B cell (primary cell): ENCODE data around the gene ARID3B. TPM values are rescaled to one million over a fixed set of nuclear protein-coding genes. Genes with fewer than 3 reads are reported as not detected.

Experiments
- ATAC-seq: fragments of 200-7000 bp; cut with Tn5 transposase; one replicate; pipeline ENCODE4 v1.10.0; 2021; ENCODE audit warnings: low read depth, mild to moderate bottlenecking, moderate number of reproducible peaks, moderate library complexity
- CTCF ChIA-PET: fragments of 350-600 bp; sonication (Branson Sonifier 250); formaldehyde crosslinking; loops from one replicate; lab custom pipeline; 2021; ENCODE audit warnings: antibody characterized with exemption, inconsistent platforms; lab: Charles Lee
- POLR2A ChIA-PET: fragments of 350-600 bp; sonication (Branson Sonifier 250); formaldehyde crosslinking; loops from one replicate; lab custom pipeline; 2021; ENCODE audit warnings: antibody characterized with exemption; lab: Charles Lee
- DNase-seq: peaks from one replicate; pipeline ENCODE4 v3.0.0; 2013
- H2AFZ ChIP-seq: 2 replicates; pipeline ENCODE4 v1.6.1; 2012; ENCODE audit warnings: mild to moderate bottlenecking, low read depth, low read length; ENCODE audit not compliant: insufficient read depth, poor library complexity, severe bottlenecking
- H3K27ac ChIP-seq, 2 donors: 1 replicate in 1 of 2; 2 replicates in 1 of 2; pipeline ENCODE4 v1.5.1; 2012 to 2013; ENCODE audit warnings: low read length in 2 of 2, mild to moderate bottlenecking in 2 of 2, moderate library complexity in 1 of 2
- H3K27me3 ChIP-seq, 4 experiments: fragments of 200-600 bp in 1 of 4; sonication (generic) in 1 of 4; replicated peaks in 1 of 4; 1 replicate in 2 of 4; 2 replicates in 2 of 4; pipeline versions ENCODE4 v1.6.1 to v1.7.0; 2013 to 2016; ENCODE audit warnings: low read length in 3 of 4, mild to moderate bottlenecking in 2 of 4, mixed read lengths in 1 of 4, moderate library complexity in 1 of 4; ENCODE audit not compliant: insufficient read depth in 4 of 4, control insufficient read depth in 3 of 4; ENCODE audit errors: control extremely low read depth in 1 of 4
- H3K36me3 ChIP-seq, 2 experiments: replicated peaks in 1 of 2; 1 replicate in 1 of 2; 2 replicates in 1 of 2; pipeline versions ENCODE4 v1.6.1 to v1.7.1; 2013; ENCODE audit warnings: low read length in 1 of 2; ENCODE audit not compliant: insufficient read depth in 2 of 2, control insufficient read depth in 1 of 2; ENCODE audit errors: control extremely low read depth in 1 of 2, extremely low read depth in 1 of 2
- H3K4me1 ChIP-seq, 2 donors: fragments of 200-600 bp in 1 of 2; sonication (generic) in 1 of 2; 1 replicate in 1 of 2; 2 replicates in 1 of 2; pipeline versions ENCODE4 v1.5.1 to v1.6.1; 2013 to 2017; ENCODE audit warnings: low read length in 2 of 2; ENCODE audit not compliant: control insufficient read depth in 2 of 2, insufficient read depth in 2 of 2
- H3K4me2 ChIP-seq: replicated peaks from 2 replicates; pipeline ENCODE3; 2012; ENCODE audit warnings: mild to moderate bottlenecking, low read depth, low read length; ENCODE audit not compliant: poor library complexity, severe bottlenecking
- H3K4me3 ChIP-seq, 5 experiments: fragments of 200-600 bp in 1 of 5; sonication (generic) in 1 of 5; 1 replicate in 3 of 5; 2 replicates in 2 of 5; pipeline versions ENCODE4 v1.5.1 to v1.7.0; 2011 to 2016; ENCODE audit warnings: low read length in 4 of 5, mild to moderate bottlenecking in 4 of 5, low read depth in 2 of 5, control low read depth in 1 of 5, moderate library complexity in 1 of 5; ENCODE audit not compliant: insufficient read depth in 1 of 5; ENCODE audit errors: control extremely low read depth in 1 of 5, extremely low read depth in 1 of 5
- H3K79me2 ChIP-seq: fragments of 200-600 bp; sonication (generic); one replicate; pipeline ENCODE4 v1.6.0; 2016; ENCODE audit warnings: low read length; ENCODE audit not compliant: control insufficient read depth, insufficient read depth
- H3K9ac ChIP-seq: fragments of 200-600 bp; sonication (generic); 2 replicates; pipeline ENCODE4 v1.6.1; 2017; ENCODE audit warnings: mild to moderate bottlenecking, low read length, moderate library complexity
- H3K9me3 ChIP-seq, 3 donors: one replicate each; pipeline versions ENCODE4 v1.6.1 to v1.7.1; 2013; ENCODE audit warnings: low read length in 2 of 3; ENCODE audit not compliant: control insufficient read depth in 2 of 3, insufficient read depth in 1 of 3; ENCODE audit errors: control extremely low read depth in 1 of 3
- H4K20me1 ChIP-seq: 2 replicates; pipeline ENCODE4 v1.6.0; 2012; ENCODE audit warnings: mild to moderate bottlenecking, low read length; ENCODE audit not compliant: insufficient read depth, control insufficient read depth, poor library complexity, severe bottlenecking
- H3K27ac Mint-ChIP-seq: one replicate; pipeline ENCODE4 v1.8.0; 2021; ENCODE audit warnings: mixed read lengths
- H3K27me3 Mint-ChIP-seq: one replicate; pipeline ENCODE4 v1.8.0; 2021; ENCODE audit warnings: mixed read lengths
- H3K4me1 Mint-ChIP-seq: one replicate; pipeline ENCODE4 v1.8.0; 2021; ENCODE audit warnings: mixed read lengths
- H3K4me3 Mint-ChIP-seq: one replicate; pipeline ENCODE4 v1.8.0; 2021; ENCODE audit warnings: mixed read lengths
- H3K9me3 Mint-ChIP-seq: one replicate; pipeline ENCODE4 v1.8.0; 2022; ENCODE audit warnings: mixed read lengths; ENCODE audit not compliant: insufficient read depth
- EZH2 ChIP-seq: IDR thresholded peaks from 2 replicates; pipeline ENCODE4 v1.6.1; 2012; ENCODE audit warnings: borderline replicate concordance, low read depth, mild to moderate bottlenecking, moderate library complexity, low read length; ENCODE audit not compliant: insufficient read depth, poor library complexity, severe bottlenecking
- WGBS: methylation state at CpG from one replicate; pipeline ENCODE4 v1.1.5; 2013; ENCODE audit warnings: missing lambda C conversion rate; ENCODE audit not compliant: insufficient coverage; 5-methylcytosine and 5-hydroxymethylcytosine counted together
- intact Hi-C: fragments of 100-400 bp; cut with micrococcal nuclease; formaldehyde crosslinking; loops from one replicate; pipeline ENCODE4 v1.10.0; 2022
- polyA plus RNA-seq: library from polyadenylated mRNA; depleted of rRNA; stranded (reverse); fragments of >200 nt; gene quantifications from 2 replicates; pipeline ENCODE4 v1.2.3, GENCODE V29; 2012
- total RNA-seq, 2 donors: library from RNA; stranded (reverse); fragments of 120-200 nt in 1 of 2; gene quantifications; 1 replicate in 1 of 2; 2 replicates in 1 of 2; pipeline versions ENCODE4 v1.2.3 to v1.2.4, GENCODE V29; 2013 to 2022
- TF ChIP-seq, protein P1 (sequence below): fragments of 200-600 bp; IDR thresholded peaks from one replicate; pipeline ENCODE4 v1.8.0; 2022; ENCODE audit warnings: antibody characterized with exemption, mild to moderate bottlenecking

Gene ARID3B
- total and polyA plus RNA-seq, 2 donors (not counting 1 experiment from before 2014, with no cell fraction given), result 23.0 to 31.0 TPM

DNA sequence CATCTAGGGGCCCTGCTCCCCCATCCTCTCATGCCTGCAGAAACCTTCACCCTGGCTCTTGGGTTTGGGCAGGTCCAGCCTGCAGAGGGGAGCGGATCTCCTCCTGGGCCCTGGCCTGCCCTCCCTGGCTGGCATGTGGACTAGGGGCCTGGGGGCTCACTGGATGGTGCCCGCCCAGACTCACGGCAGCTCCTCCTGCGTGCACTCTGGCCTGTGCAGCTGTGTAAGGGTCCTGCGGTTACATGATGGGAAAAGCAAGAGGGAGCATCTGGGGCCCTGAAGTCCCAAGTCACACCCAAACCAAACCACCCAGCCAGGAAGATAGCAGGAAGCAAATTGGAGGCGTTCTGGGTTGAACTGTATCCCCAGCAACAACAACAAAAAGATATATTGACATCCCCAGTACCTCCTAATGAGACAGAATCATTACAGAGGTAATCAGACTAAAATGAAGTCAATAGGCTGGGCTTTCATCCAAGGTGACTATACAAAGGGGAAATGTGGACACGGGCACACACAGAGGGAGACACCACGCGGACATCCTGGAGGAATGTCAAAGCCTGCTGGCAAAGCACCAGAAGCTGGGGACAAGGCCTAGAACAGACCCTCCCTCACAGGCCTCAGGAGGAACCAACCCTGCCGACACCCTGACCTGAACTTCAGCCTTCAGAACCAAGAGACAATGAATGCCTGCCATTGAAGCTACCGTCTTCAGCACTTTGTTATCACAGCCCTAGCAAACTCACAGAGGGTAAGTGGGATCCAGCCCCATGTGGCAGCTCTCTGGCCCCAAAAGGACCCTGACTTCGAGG, 64.2 kb downstream of the ARID3B start:
- no peak for ATAC-seq
- Mint-ChIP-seq H3K27me3 (no peaks in the 10 kb centered on the region), H3K9me3 (no peaks in the 10 kb centered on the region), H3K27ac (no peak overlapping the region), H3K4me3 (no peak overlapping the region), H3K4me1 (no peaks in the 10 kb centered on the region)
- no peak for TF ChIP-seq EZH2
- TF ChIP-seq, protein P1, sequence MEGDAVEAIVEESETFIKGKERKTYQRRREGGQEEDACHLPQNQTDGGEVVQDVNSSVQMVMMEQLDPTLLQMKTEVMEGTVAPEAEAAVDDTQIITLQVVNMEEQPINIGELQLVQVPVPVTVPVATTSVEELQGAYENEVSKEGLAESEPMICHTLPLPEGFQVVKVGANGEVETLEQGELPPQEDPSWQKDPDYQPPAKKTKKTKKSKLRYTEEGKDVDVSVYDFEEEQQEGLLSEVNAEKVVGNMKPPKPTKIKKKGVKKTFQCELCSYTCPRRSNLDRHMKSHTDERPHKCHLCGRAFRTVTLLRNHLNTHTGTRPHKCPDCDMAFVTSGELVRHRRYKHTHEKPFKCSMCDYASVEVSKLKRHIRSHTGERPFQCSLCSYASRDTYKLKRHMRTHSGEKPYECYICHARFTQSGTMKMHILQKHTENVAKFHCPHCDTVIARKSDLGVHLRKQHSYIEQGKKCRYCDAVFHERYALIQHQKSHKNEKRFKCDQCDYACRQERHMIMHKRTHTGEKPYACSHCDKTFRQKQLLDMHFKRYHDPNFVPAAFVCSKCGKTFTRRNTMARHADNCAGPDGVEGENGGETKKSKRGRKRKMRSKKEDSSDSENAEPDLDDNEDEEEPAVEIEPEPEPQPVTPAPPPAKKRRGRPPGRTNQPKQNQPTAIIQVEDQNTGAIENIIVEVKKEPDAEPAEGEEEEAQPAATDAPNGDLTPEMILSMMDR, result no peak
- H3K4me2 ChIP-seq, result no peak overlapping the region
- no peaks in the 10 kb centered on the region for H3K79me2 ChIP-seq
- no peak overlapping the region for H3K9ac ChIP-seq
- H3K4me1 ChIP-seq, result no peaks in the 10 kb centered on the region
- no peaks in the 10 kb centered on the region for H3K9me3 ChIP-seq
- H2AFZ ChIP-seq, result no peak overlapping the region
- H3K4me3 ChIP-seq, result no peak overlapping the region
- CTCF ChIA-PET, result interaction anchor here (1.0 kb wide), 1 partner anchor 145 kb away, joined by 3 read pairs; no protein-coding TSS in a partner anchor
- 89% methylated on average over 11 of the region's 12 CpGs for WGBS
- intact Hi-C loops, result no loop called here
- H3K36me3 ChIP-seq, result no peaks in the 10 kb centered on the region
- H3K27me3 ChIP-seq, result no peaks in the 10 kb centered on the region
- H3K27ac ChIP-seq, result no peak overlapping the region
- no peak for DNase-seq
- POLR2A ChIA-PET, result no interaction called here
- no peaks in the 10 kb centered on the region for H4K20me1 ChIP-seq

DNA sequence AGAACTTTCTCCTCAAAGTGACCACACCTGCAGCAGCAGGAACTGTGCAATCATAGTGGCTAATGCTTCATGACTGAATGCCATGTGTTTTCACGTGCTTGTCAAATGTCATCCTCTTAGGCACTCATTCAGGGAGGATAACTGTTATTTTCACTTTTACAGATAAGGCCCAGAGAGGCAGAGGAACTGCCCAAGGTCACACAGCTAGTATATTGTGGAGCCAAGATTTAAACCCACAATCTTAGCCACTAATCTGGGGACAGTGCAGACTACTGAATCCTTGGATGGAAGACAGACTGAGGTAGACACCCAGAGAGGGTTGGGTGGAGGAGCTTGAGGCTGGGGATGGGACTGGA, 64.8 kb downstream of the ARID3B start:
- DNase-seq (no peak), ATAC-seq (no peak)
- ChIA-PET CTCF (no interaction called here), POLR2A (interaction anchor here (0.6 kb wide), 1 partner anchor 270 kb away, joined by 3 read pairs; no protein-coding TSS in a partner anchor)
- H3K36me3 ChIP-seq, result no peaks in the 10 kb centered on the region
- no peak for TF ChIP-seq EZH2
- TF ChIP-seq, protein P1, result no peak
- H4K20me1 ChIP-seq, result no peaks in the 10 kb centered on the region
- no peak overlapping the region for H3K27ac ChIP-seq
- H3K4me3 ChIP-seq, result no peak overlapping the region
- H3K4me1 Mint-ChIP-seq, result no peaks in the 10 kb centered on the region
- no peaks in the 10 kb centered on the region for H3K9me3 ChIP-seq
- H3K79me2 ChIP-seq, result no peaks in the 10 kb centered on the region
- 88% methylated on average over 1 of the region's 1 CpG for WGBS
- H3K27me3 ChIP-seq, result no peaks in the 10 kb centered on the region
- no peak overlapping the region for H3K27ac Mint-ChIP-seq
- H3K4me2 ChIP-seq, result no peak overlapping the region
- intact Hi-C loops, result no loop called here
- H3K27me3 Mint-ChIP-seq, result no peaks in the 10 kb centered on the region
- H2AFZ ChIP-seq, result no peak overlapping the region
- H3K4me1 ChIP-seq, result no peaks in the 10 kb centered on the region
- H3K4me3 Mint-ChIP-seq, result no peak overlapping the region
- no peak overlapping the region for H3K9ac ChIP-seq
- H3K9me3 Mint-ChIP-seq, result no peaks in the 10 kb centered on the region
